Keratinocyte (primary cell): ENCODE data around the gene KRT79.

ENCODE experiments used
- CTCF ChIP-seq, 3 experiments: IDR thresholded peaks in 1 of 3; conservative IDR thresholded peaks in 1 of 3; optimal IDR thresholded peaks in 1 of 3; 2 replicates in 2 of 3; 3 replicates in 1 of 3; pipeline versions ENCODE3 to v1.5.1; 2011; ENCODE audit warnings: low read length in 3 of 3, mild to moderate bottlenecking in 3 of 3, moderate library complexity in 2 of 3, control low read depth in 1 of 3, inconsistent platforms in 1 of 3; ENCODE audit not compliant: insufficient read depth in 2 of 3; ENCODE audit errors: extremely low read depth in 1 of 3
- EZH2 ChIP-seq: IDR thresholded peaks from one replicate; pipeline ENCODE4 v1.6.1; 2012; ENCODE audit warnings: inconsistent platforms, mild to moderate bottlenecking, low read length, moderate library complexity

- TF ChIP-seq CTCF (optimal IDR thresholded peaks at IDR 0.05 in 1 of 3, IDR thresholded peaks at IDR 0.05 in 1 of 3, conservative IDR thresholded peaks at IDR 0.05 in 1 of 3; ENCODE audit: extremely low read depth in 1 of 3, insufficient read depth in 2 of 3, low read length in 3 of 3) = no peak
- no peak for TF ChIP-seq EZH2
Measured at GRCh38 chr12:52817699-52818238, 16.3 kb downstream of the KRT79 start.
